ENCODE data around the gene CDC45. TPM values are rescaled to one million over a fixed set of nuclear protein-coding genes. Genes with fewer than 3 reads are reported as not detected.

The CDC45 gene
- total RNA-seq, 2 experiments from 2014 or later, result 80.2 to 83.0 TPM

- Histone ChIP-seq H3K9me2 (ENCODE audit: insufficient read depth, low read length) (no peaks in the 10 kb centered on the region), H3K4me2 (ENCODE audit: low read length) (no peak overlapping the region), H4K20me1 (ENCODE audit: insufficient read depth, low read length) (no peaks in the 10 kb centered on the region), H3K79me2 (ENCODE audit: insufficient read depth, low read depth, low read length) (no peaks in the 10 kb centered on the region), H3K4me3 (ENCODE audit: low read depth, low read length, poor library complexity, severe bottlenecking) (no peak overlapping the region), H3K36me3 (ENCODE audit: insufficient read depth, low read length) (peaks cover 9% of the 10 kb centered on the region; the same call in 1 of the 2 replicates), H3K4me1 (ENCODE audit: insufficient read depth, low read length, poor library complexity, severe bottlenecking) (no peaks in the 10 kb centered on the region), H3K27ac (ENCODE audit: low read depth, low read length, poor library complexity, severe bottlenecking) (no peak overlapping the region), H3K9me3 (ENCODE audit: low read length) (no peaks in the 10 kb centered on the region), H2AFZ (ENCODE audit: low read length) (no peak overlapping the region)
- ChIA-PET CTCF (ENCODE audit: unreplicated experiment) (no interaction called here), POLR2A (no interaction called here)
- intact Hi-C loops (cut with micrococcal nuclease; ENCODE audit: unreplicated experiment), result no loop called here
- no peak for TF ChIP-seq CTCF (conservative IDR thresholded peaks at IDR 0.05; ENCODE audit: low read length)
- TF ChIP-seq EZH2phosphoT487 (IDR thresholded peaks at IDR 0.05; ENCODE audit: borderline replicate concordance, low read depth, low read length), result no peak
- no peak for DNase-seq (ENCODE audit: low spot score)
- no TSS peak for BruUV-seq (replicated peaks)
Measured at GRCh38 chr22:19525116-19525660, 45.5 kb downstream of the CDC45 start.

GRCh38 chr22:19525666-19526065, 45.9 kb downstream of the CDC45 start:
- Histone ChIP-seq H3K36me3 (ENCODE audit: insufficient read depth, low read length) (peaks cover 6% of the 10 kb centered on the region; the same call in 1 of the 2 replicates), H3K4me1 (ENCODE audit: insufficient read depth, low read length, poor library complexity, severe bottlenecking) (no peaks in the 10 kb centered on the region), H3K9me3 (ENCODE audit: low read length) (no peaks in the 10 kb centered on the region), H3K9me2 (ENCODE audit: insufficient read depth, low read length) (no peaks in the 10 kb centered on the region), H3K79me2 (ENCODE audit: insufficient read depth, low read depth, low read length) (no peaks in the 10 kb centered on the region), H3K4me3 (ENCODE audit: low read depth, low read length, poor library complexity, severe bottlenecking) (no peak overlapping the region), H3K27ac (ENCODE audit: low read depth, low read length, poor library complexity, severe bottlenecking) (no peak overlapping the region), H2AFZ (ENCODE audit: low read length) (no peak overlapping the region), H4K20me1 (ENCODE audit: insufficient read depth, low read length) (no peaks in the 10 kb centered on the region), H3K4me2 (ENCODE audit: low read length) (no peak overlapping the region)
- ChIA-PET POLR2A (no interaction called here), CTCF (ENCODE audit: unreplicated experiment) (no interaction called here)
- intact Hi-C loops (cut with micrococcal nuclease; ENCODE audit: unreplicated experiment), result no loop called here
- DNase-seq (ENCODE audit: low spot score), result no peak
- TF ChIP-seq CTCF (conservative IDR thresholded peaks at IDR 0.05; ENCODE audit: low read length), result no peak
- TF ChIP-seq EZH2phosphoT487 (IDR thresholded peaks at IDR 0.05; ENCODE audit: borderline replicate concordance, low read depth, low read length), result no peak
- no TSS peak for BruUV-seq (replicated peaks)

GRCh38 chr22:19526076-19526701, 46.5 kb downstream of the CDC45 start:
- POLR2A ChIA-PET, result no interaction called here
- no peaks in the 10 kb centered on the region for H3K9me2 ChIP-seq (ENCODE audit: insufficient read depth, low read length)
- no peaks in the 10 kb centered on the region for H3K4me1 ChIP-seq (ENCODE audit: insufficient read depth, low read length, poor library complexity, severe bottlenecking)
- BruUV-seq (replicated peaks), result no TSS peak
- no peaks in the 10 kb centered on the region for H4K20me1 ChIP-seq (ENCODE audit: insufficient read depth, low read length)
- no peaks in the 10 kb centered on the region for H3K79me2 ChIP-seq (ENCODE audit: insufficient read depth, low read depth, low read length)
- no peak overlapping the region for H3K4me3 ChIP-seq (ENCODE audit: low read depth, low read length, poor library complexity, severe bottlenecking)
- no peak overlapping the region for H3K27ac ChIP-seq (ENCODE audit: low read depth, low read length, poor library complexity, severe bottlenecking)
- H3K9me3 ChIP-seq (ENCODE audit: low read length), result no peaks in the 10 kb centered on the region
- no peak overlapping the region for H3K4me2 ChIP-seq (ENCODE audit: low read length)
- no peak for DNase-seq (ENCODE audit: low spot score)
- TF ChIP-seq CTCF (conservative IDR thresholded peaks at IDR 0.05; ENCODE audit: low read length) (no peak), EZH2phosphoT487 (IDR thresholded peaks at IDR 0.05; ENCODE audit: borderline replicate concordance, low read depth, low read length) (no peak)
- H2AFZ ChIP-seq (ENCODE audit: low read length), result no peak overlapping the region
- peaks cover 4% of the 10 kb centered on the region; the same call in 1 of the 2 replicates for H3K36me3 ChIP-seq (ENCODE audit: insufficient read depth, low read length)
- CTCF ChIA-PET (ENCODE audit: unreplicated experiment), result no interaction called here
- intact Hi-C loops (cut with micrococcal nuclease; ENCODE audit: unreplicated experiment), result no loop called here
